CD4-positive, alpha-beta memory T cell (primary cell): ENCODE measurements around the gene HYAL2. TPM values are rescaled to one million over a fixed set of nuclear protein-coding genes. Genes with fewer than 3 reads are reported as not detected.

Experiments
- CTCF ChIA-PET: fragments of 350-600 bp; sonication (Branson Sonifier 250); formaldehyde crosslinking; loops from one replicate; lab custom pipeline; 2021; ENCODE audit warnings: inconsistent platforms; ENCODE audit not compliant: partially characterized antibody; lab: Charles Lee
- POLR2A ChIA-PET: fragments of 350-600 bp; sonication (Branson Sonifier 250); formaldehyde crosslinking; loops from one replicate; lab custom pipeline; 2021; ENCODE audit not compliant: partially characterized antibody; lab: Charles Lee
- DNase-seq, 5 donors: peaks; one replicate each; pipeline versions ENCODE4 v3.0.0 to v3.0.0-alpha.2; 2020 to 2022; ENCODE audit warnings: mixed read lengths in 1 of 5
- H3K27ac ChIP-seq: one replicate; pipeline ENCODE4 v1.7.0; 2013; ENCODE audit warnings: low read depth, low read length
- H3K27me3 ChIP-seq: 2 replicates; pipeline ENCODE4 v1.7.0; 2013; ENCODE audit warnings: mild to moderate bottlenecking, low read length, moderate library complexity; ENCODE audit not compliant: insufficient read depth
- H3K36me3 ChIP-seq: 2 replicates; pipeline ENCODE4 v1.7.0; 2013; ENCODE audit warnings: mild to moderate bottlenecking, low read length, moderate library complexity; ENCODE audit not compliant: insufficient read depth
- H3K4me1 ChIP-seq: 2 replicates; pipeline ENCODE4 v1.7.0; 2013; ENCODE audit warnings: mild to moderate bottlenecking, low read length, moderate library complexity; ENCODE audit not compliant: insufficient read depth
- H3K4me3 ChIP-seq, 2 donors: one replicate each; pipeline ENCODE4 v1.7.0; 2013; ENCODE audit warnings: low read length in 2 of 2, mild to moderate bottlenecking in 1 of 2
- H3K9me3 ChIP-seq, 2 donors: one replicate each; pipeline ENCODE4 v1.7.0; 2013; ENCODE audit warnings: low read length in 2 of 2, control low read depth in 1 of 2; ENCODE audit not compliant: control insufficient read depth in 1 of 2
- H3K27ac Mint-ChIP-seq, 7 donors: one replicate each; pipeline ENCODE4 v1.8.0; 2020 to 2021; ENCODE audit warnings: mixed read lengths in 7 of 7, mild to moderate bottlenecking in 6 of 7, inconsistent platforms in 3 of 7, moderate library complexity in 3 of 7
- H3K27me3 Mint-ChIP-seq, 2 donors: one replicate each; pipeline ENCODE4 v1.8.0; 2020 to 2021; ENCODE audit warnings: mixed read lengths in 2 of 2
- H3K36me3 Mint-ChIP-seq, 2 donors: one replicate each; pipeline ENCODE4 v1.8.0; 2020 to 2021; ENCODE audit warnings: mixed read lengths in 2 of 2, inconsistent platforms in 1 of 2, mild to moderate bottlenecking in 1 of 2
- H3K4me1 Mint-ChIP-seq, 4 donors: one replicate each; pipeline ENCODE4 v1.8.0; 2020 to 2021; ENCODE audit warnings: mixed read lengths in 4 of 4, mild to moderate bottlenecking in 1 of 4
- H3K4me3 Mint-ChIP-seq, 8 donors: one replicate each; pipeline ENCODE4 v1.8.0; 2020 to 2021; ENCODE audit warnings: mixed read lengths in 8 of 8, mild to moderate bottlenecking in 7 of 8, moderate library complexity in 6 of 8, inconsistent platforms in 3 of 8
- H3K9me3 Mint-ChIP-seq, 8 donors: one replicate each; pipeline ENCODE4 v1.8.0; 2020 to 2021; ENCODE audit warnings: mixed read lengths in 8 of 8, mild to moderate bottlenecking in 5 of 8, inconsistent platforms in 3 of 8, moderate library complexity in 1 of 8
- intact Hi-C: fragments of 100-400 bp; cut with micrococcal nuclease; formaldehyde crosslinking; loops from one replicate; pipeline ENCODE4 v1.15.1; 2023
- polyA plus RNA-seq, 2 donors: library from polyadenylated mRNA; unstranded; fragments of 300-500 nt; fragmentation: Illumina TruSeq; gene quantifications; one replicate each; pipeline ENCODE4 v1.2.3, GENCODE V29; 2021
- total RNA-seq, 2 experiments: library from RNA; stranded (reverse); gene quantifications; one replicate each; pipeline ENCODE4 v1.2.3, GENCODE V29; 2021

The HYAL2 gene
- total and polyA plus RNA-seq, 4 experiments from 2014 or later, result 3.7 to 12.3 (median 7.2) TPM

- peak within 1 kb of the TSS; percentile 74 to 85 for H3K4me3 ChIP-seq
- Mint-ChIP-seq H3K4me3 (peak within 1 kb of the TSS; percentile 95 to 100 (median 97)), H3K4me1 (peaks cover 12 to 47% (median 26%) of the 10 kb centered on the region in 4 donors), H3K36me3 (peaks cover 0 to 7% of the 10 kb centered on the region in 2 donors), H3K27me3 (no peaks in the 10 kb centered on the region), H3K27ac (peak within 1 kb of the TSS; percentile 95 to 100 (median 100)), H3K9me3 (no peaks in the 10 kb centered on the region)
- ChIA-PET CTCF (interaction anchor here (0.8 to 3.8 kb wide), 17 partner anchors 15 to 104 kb away, joined by 3 to 37 read pairs (median 5); partner anchors contain the start of genes GNAI2, HYAL2, LSMEM2 and TUSC2), POLR2A (interaction anchor here (0.5 to 9.2 kb wide), 23 partner anchors 9 to 1252 kb away, joined by 3 to 178 read pairs (median 5); partner anchors contain the start of genes C3orf18, CYB561D2, GNAI2 and HEMK1)
- peaks cover 25% of the 10 kb centered on the region for H3K4me1 ChIP-seq
- DNase-seq, result peak; percentile 100
- H3K27ac ChIP-seq, result peak within 1 kb of the TSS; percentile 90
- intact Hi-C loops, result loop anchor here (1.0 to 2.0 kb wide), 8 partner anchors 22 to 360 kb away; partner anchors contain the start of genes CYB561D2, NPRL2, TMEM115 and TUSC2
- H3K27me3 ChIP-seq, result no peaks in the 10 kb centered on the region
- no peaks in the 10 kb centered on the region for H3K9me3 ChIP-seq
- H3K36me3 ChIP-seq, result no peaks in the 10 kb centered on the region
Measured at GRCh38 chr3:50298836-50299637, 23.5 kb downstream of the HYAL2 start, which contains the start of the genes HYAL3 and NAA80. TSS of gene HYAL3 (minus strand) at chr3:50299405. CDS start at chr3:50295602, 3,803 bp downstream. TSS of gene NAA80 (minus strand) at chr3:50299405. CDS start at chr3:50297463, 1,942 bp downstream.

GRCh38 chr3:50297896-50298725, 24.4 kb downstream of the HYAL2 start:
- POLR2A ChIA-PET, result interaction anchor here (0.8 to 9.2 kb wide), 16 partner anchors 8 to 958 kb away, joined by 3 to 178 read pairs (median 8); partner anchors contain the start of genes CYB561D2, GNAI2, HEMK1 and HYAL2
- no peaks in the 10 kb centered on the region for H3K27me3 Mint-ChIP-seq
- Histone ChIP-seq H3K9me3 (no peaks in the 10 kb centered on the region), H3K4me1 (peaks cover 25% of the 10 kb centered on the region), H3K27ac (peak overlapping the region; percentile 90), H3K4me3 (peak overlapping the region; percentile 74 to 85), H3K27me3 (no peaks in the 10 kb centered on the region), H3K36me3 (no peaks in the 10 kb centered on the region)
- intact Hi-C loops, result loop anchor here (2.0 kb wide), 1 partner anchor 31 kb away; the partner anchor contains the start of gene TUSC2
- CTCF ChIA-PET, result interaction anchor here (1.0 to 3.8 kb wide), 13 partner anchors 14 to 103 kb away, joined by 3 to 37 read pairs (median 5); partner anchors contain the start of genes GNAI2, HYAL2 and LSMEM2
- peak overlapping the region; percentile 95 to 100 (median 97) for H3K4me3 Mint-ChIP-seq
- no peaks in the 10 kb centered on the region for H3K9me3 Mint-ChIP-seq
- H3K4me1 Mint-ChIP-seq, result peaks cover 12 to 51% (median 27%) of the 10 kb centered on the region in 4 donors
- DNase-seq, result peak in 2 of 5 donors; percentile 18 to 38
- H3K27ac Mint-ChIP-seq, result peak overlapping the region; percentile 95 to 100 (median 100)
- peaks cover 0 to 7% of the 10 kb centered on the region in 2 donors for H3K36me3 Mint-ChIP-seq

- no peaks in the 10 kb centered on the region for H3K9me3 ChIP-seq
- H3K4me1 ChIP-seq, result peaks cover 32% of the 10 kb centered on the region
- Mint-ChIP-seq H3K9me3 (peaks cover 0 to 1% (median 0%) of the 10 kb centered on the region in 8 donors), H3K27ac (peak overlapping the region; percentile 15 to 100 (median 99)), H3K27me3 (no peaks in the 10 kb centered on the region), H3K4me3 (peak overlapping the region in 4 of 8 donors; percentile 17 to 100 (median 98)), H3K4me1 (peaks cover 18 to 58% (median 34%) of the 10 kb centered on the region in 4 donors), H3K36me3 (peaks cover 0 to 7% of the 10 kb centered on the region in 2 donors)
- peak in 1 of 5 donors; percentile 20 for DNase-seq
- H3K36me3 ChIP-seq, result no peaks in the 10 kb centered on the region
- peak overlapping the region; percentile 90 for H3K27ac ChIP-seq
- ChIA-PET POLR2A (interaction anchor here (0.9 to 9.2 kb wide), 6 partner anchors 10 to 208 kb away, joined by 3 to 178 read pairs (median 4); partner anchors contain the start of genes CYB561D2, HYAL2, NPRL2 and RASSF1), CTCF (interaction anchor here (1.6 to 3.8 kb wide), 6 partner anchors 17 to 51 kb away, joined by 5 to 37 read pairs (median 12); partner anchors contain the start of genes HYAL2 and LSMEM2)
- no peaks in the 10 kb centered on the region for H3K27me3 ChIP-seq
- H3K4me3 ChIP-seq, result no peak overlapping the region
- intact Hi-C loops, result no loop called here
Measured at GRCh38 chr3:50297384-50297775, 25.2 kb downstream of the HYAL2 start.

DNA sequence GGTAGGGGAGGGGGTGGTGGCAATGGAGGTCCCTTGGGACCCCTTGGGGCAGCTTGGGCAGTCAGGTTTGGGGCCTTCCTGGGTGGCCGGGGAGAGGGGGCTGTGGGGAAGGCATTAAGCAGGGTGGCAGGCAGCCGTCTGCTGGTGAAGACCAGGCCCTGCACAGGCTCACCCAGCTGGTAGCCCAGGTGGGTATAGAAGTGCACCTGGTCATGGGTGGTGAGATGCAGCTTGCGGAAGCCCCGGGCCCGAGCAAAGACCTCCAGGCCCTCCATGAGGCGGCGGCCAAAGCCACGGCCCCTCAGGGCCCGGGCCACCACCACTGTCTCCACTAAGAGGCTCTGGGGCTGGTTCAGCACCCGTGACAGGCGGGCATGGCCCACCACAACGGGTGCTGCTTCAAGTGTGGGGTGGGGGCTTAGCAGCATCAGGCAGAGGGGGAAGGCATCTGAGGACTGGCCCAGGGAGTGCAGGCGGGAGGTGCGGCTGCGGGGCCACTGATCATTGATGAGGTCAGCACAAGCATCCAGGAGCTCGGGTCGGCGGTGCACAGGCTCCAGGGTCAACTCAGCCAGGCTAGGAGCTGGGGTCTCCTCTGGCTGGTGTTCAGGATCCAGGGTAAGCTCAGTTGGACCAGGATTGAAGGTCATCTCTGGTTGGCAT, 25.7 kb downstream of the HYAL2 start:
- DNase-seq, result peak in 1 of 5 donors; percentile 44
- peak overlapping the region in 5 of 7 donors; percentile 72 to 100 (median 91) for H3K27ac Mint-ChIP-seq
- Histone ChIP-seq H3K27me3 (no peaks in the 10 kb centered on the region), H3K36me3 (no peaks in the 10 kb centered on the region), H3K4me3 (no peak overlapping the region), H3K27ac (peak overlapping the region; percentile 90), H3K9me3 (no peaks in the 10 kb centered on the region), H3K4me1 (peaks cover 32% of the 10 kb centered on the region)
- H3K27me3 Mint-ChIP-seq, result no peaks in the 10 kb centered on the region
- ChIA-PET POLR2A (interaction anchor here (0.9 to 9.2 kb wide), 5 partner anchors 9 to 54 kb away, joined by 3 to 178 read pairs (median 3); partner anchors contain the start of genes CYB561D2, HYAL2, NPRL2 and RASSF1), CTCF (interaction anchor here (1.6 to 3.8 kb wide), 4 partner anchors 18 to 50 kb away, joined by 5 to 37 read pairs (median 14); partner anchors contain the start of genes HYAL2 and LSMEM2)
- H3K4me1 Mint-ChIP-seq, result peaks cover 20 to 61% (median 34%) of the 10 kb centered on the region in 4 donors
- peak overlapping the region in 2 of 8 donors; percentile 52 to 62 for H3K4me3 Mint-ChIP-seq
- intact Hi-C loops, result no loop called here
- H3K36me3 Mint-ChIP-seq, result peaks cover 0 to 7% of the 10 kb centered on the region in 2 donors
- peaks cover 0 to 1% (median 0%) of the 10 kb centered on the region in 8 donors for H3K9me3 Mint-ChIP-seq

DNA sequence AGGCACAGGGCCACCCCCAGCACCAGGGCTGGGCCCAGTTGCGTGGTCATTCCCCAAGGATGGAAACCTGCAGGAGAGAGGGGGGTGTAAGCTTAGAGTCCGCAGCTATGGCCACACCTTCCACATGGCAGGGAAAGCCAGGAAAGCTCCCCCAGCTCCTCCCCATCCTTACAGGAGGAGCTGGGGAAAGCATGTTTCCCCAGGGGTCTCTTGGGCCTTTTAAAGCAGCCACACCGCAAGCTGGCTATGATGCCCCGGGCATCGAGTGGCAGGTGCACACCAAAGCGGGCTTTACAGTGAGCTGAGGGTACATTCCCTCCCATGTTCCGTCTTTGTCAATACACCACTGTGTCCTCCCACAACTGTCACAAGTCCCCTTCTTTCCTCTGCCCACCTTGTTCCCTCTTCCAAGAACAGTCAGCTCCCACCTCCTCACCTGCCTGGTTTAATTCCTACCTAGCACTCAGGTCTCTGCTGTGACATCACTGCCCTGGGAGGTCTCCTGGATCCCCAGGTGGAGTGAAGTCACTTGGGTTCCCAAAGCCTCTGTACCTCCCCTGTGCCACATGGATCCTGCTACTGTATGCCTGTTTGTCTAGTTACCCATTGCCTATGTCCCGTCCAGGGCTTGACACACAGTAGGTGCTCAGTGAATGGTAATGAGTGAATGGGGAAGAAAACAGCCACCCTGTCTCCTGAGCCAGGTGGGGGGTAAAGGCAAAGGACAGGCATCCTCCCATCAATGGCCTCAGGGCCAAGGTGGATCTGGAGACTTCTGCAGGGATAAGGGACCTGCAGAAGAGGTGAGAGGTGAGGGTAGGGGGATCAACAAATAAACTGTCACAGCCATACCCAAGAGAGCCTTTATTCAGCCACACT, 26.8 kb downstream of the HYAL2 start:
- Histone ChIP-seq H3K27me3 (no peaks in the 10 kb centered on the region), H3K4me3 (no peak overlapping the region), H3K9me3 (no peaks in the 10 kb centered on the region), H3K4me1 (peaks cover 43% of the 10 kb centered on the region), H3K27ac (no peak overlapping the region), H3K36me3 (no peaks in the 10 kb centered on the region)
- H3K27ac Mint-ChIP-seq, result peak overlapping the region; percentile 41 to 80 (median 65)
- CTCF ChIA-PET, result no interaction called here
- H3K9me3 Mint-ChIP-seq, result peaks cover 0 to 1% (median 0%) of the 10 kb centered on the region in 8 donors
- H3K4me3 Mint-ChIP-seq, result peak overlapping the region in 1 of 8 donors; percentile 12
- intact Hi-C loops, result no loop called here
- POLR2A ChIA-PET, result interaction anchor here (0.6 to 9.2 kb wide), 4 partner anchors 22 to 693 kb away, joined by 3 to 178 read pairs (median 50); partner anchors contain the start of genes HYAL2 and RASSF1
- peaks cover 24 to 66% (median 38%) of the 10 kb centered on the region in 4 donors for H3K4me1 Mint-ChIP-seq
- peak in 1 of 5 donors; percentile 15 for DNase-seq
- peaks cover 0 to 11% of the 10 kb centered on the region in 2 donors for H3K36me3 Mint-ChIP-seq
- H3K27me3 Mint-ChIP-seq, result no peaks in the 10 kb centered on the region
